Raji (cell line): ENCODE data around the gene PKD2L1.

Experiments
- POLR2A ChIP-seq: IDR thresholded peaks from 2 replicates; pipeline ENCODE4 v1.6.1; 2011; ENCODE audit warnings: low read depth, low read length, control low read depth; ENCODE audit not compliant: insufficient read depth

PKD2L1 gene

GRCh38 chr10:100267239-100268104, 62.6 kb downstream of the PKD2L1 start, which contains the start of gene CWF19L1:
Gene CWF19L1, minus strand, starts transcription at chr10:100267638. Its CDS starts 45 bp downstream, at chr10:100267593.
- peak; percentile 69 for TF ChIP-seq POLR2A

GRCh38 chr10:100265821-100266485, 64.1 kb downstream of the PKD2L1 start:
- TF ChIP-seq POLR2A, result no peak

GRCh38 chr10:100254191-100254590, 75.8 kb downstream of the PKD2L1 start:
- TF ChIP-seq POLR2A, result no peak

- TF ChIP-seq POLR2A, result no peak
Measured at GRCh38 chr10:100253041-100253440, 77.0 kb downstream of the PKD2L1 start.

- TF ChIP-seq POLR2A, result no peak
Measured at GRCh38 chr10:100248820-100249219, 81.2 kb downstream of the PKD2L1 start.

- no peak for TF ChIP-seq POLR2A
Measured at GRCh38 chr10:100245484-100246220, 84.4 kb downstream of the PKD2L1 start.

GRCh38 chr10:100239851-100240250, 90.2 kb downstream of the PKD2L1 start:
- TF ChIP-seq POLR2A, result no peak

GRCh38 chr10:100238429-100238828, 91.6 kb downstream of the PKD2L1 start:
- TF ChIP-seq POLR2A, result no peak
